Measurements from ENCODE around the gene NEMF. TPM values are rescaled to one million over a fixed set of nuclear protein-coding genes. Genes with fewer than 3 reads are reported as not detected.
A peak's percentile ranks its signal among the peaks of the same experiment; 100 is the strongest.
"Not testable (repeated sequence)": the region's sequence is repeated elsewhere in the genome, so short reads cannot be mapped to it uniquely, and the experiment has no call there.

The NEMF gene
- total RNA-seq, 1 experiment from 2014 or later, result 42.7 TPM

GRCh38 chr14:49816844-49817243 lies 35.7 kb downstream of the NEMF start:
- Histone ChIP-seq H3K9me3 (replicated peaks) (no peaks in the 10 kb centered on the region), H3K27ac (no peak overlapping the region), H3K36me3 (peaks cover 72% of the 10 kb centered on the region), H3K27me3 (replicated peaks) (no peaks in the 10 kb centered on the region), H3K4me1 (replicated peaks) (no peaks in the 10 kb centered on the region), H3K4me3 (no peak overlapping the region)
- DNase-seq (ENCODE audit: low read depth in 1 of 2, low spot score in 2 of 2), result no peak

- not testable (repeated sequence) for H3K4me1 ChIP-seq (replicated peaks); H3K27me3 ChIP-seq (replicated peaks); H3K27ac ChIP-seq; DNase-seq (ENCODE audit: low read depth in 1 of 2, low spot score in 2 of 2); H3K9me3 ChIP-seq (replicated peaks); H3K4me3 ChIP-seq
- peaks cover 79% of the 10 kb centered on the region for H3K36me3 ChIP-seq
Measured at GRCh38 chr14:49816118-49816517, 36.5 kb downstream of the NEMF start.

DNA sequence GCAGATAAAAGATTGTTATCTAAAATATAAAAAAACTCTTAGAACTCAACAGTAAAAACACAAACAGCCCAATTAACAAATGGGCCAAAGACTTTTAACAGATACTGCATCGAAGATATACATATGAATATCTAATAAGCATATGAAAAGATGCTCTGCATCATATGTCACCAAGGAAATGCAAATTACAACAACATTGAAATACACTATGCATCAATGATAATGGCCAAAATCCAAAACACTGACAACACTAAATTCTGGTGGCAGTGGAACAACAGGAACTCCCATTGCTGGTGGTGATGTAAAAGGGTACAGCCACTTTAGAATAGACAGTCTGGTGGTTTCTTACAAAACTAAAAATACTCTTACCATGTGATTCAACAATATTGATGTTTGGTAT lies 43.8 kb downstream of the NEMF start:
- Histone ChIP-seq H3K9me3 (replicated peaks) (no peaks in the 10 kb centered on the region), H3K27me3 (replicated peaks) (no peaks in the 10 kb centered on the region), H3K27ac (no peak overlapping the region), H3K36me3 (peaks cover 63% of the 10 kb centered on the region), H3K4me1 (replicated peaks) (no peaks in the 10 kb centered on the region), H3K4me3 (no peak overlapping the region)
- no peak for DNase-seq (ENCODE audit: low read depth in 1 of 2, low spot score in 2 of 2)

- DNase-seq (ENCODE audit: low read depth in 1 of 2, low spot score in 2 of 2), result no peak
Measured at GRCh38 chr14:49796025-49796424, 56.6 kb downstream of the NEMF start.

GRCh38 chr14:49792618-49793017 lies 60.0 kb downstream of the NEMF start:
- peaks cover 75% of the 10 kb centered on the region for H3K36me3 ChIP-seq
- H3K4me1 ChIP-seq (replicated peaks), result no peaks in the 10 kb centered on the region
- no peaks in the 10 kb centered on the region for H3K27me3 ChIP-seq (replicated peaks)
- no peak for DNase-seq (ENCODE audit: low read depth in 1 of 2, low spot score in 2 of 2)
- no peak overlapping the region for H3K4me3 ChIP-seq
- no peaks in the 10 kb centered on the region for H3K9me3 ChIP-seq (replicated peaks)
- no peak overlapping the region for H3K27ac ChIP-seq

More at GRCh38 chr14:49796025-49796424, 56.6 kb downstream of the NEMF start:
- Histone ChIP-seq H3K9me3 (replicated peaks) (no peaks in the 10 kb centered on the region), H3K27me3 (replicated peaks) (no peaks in the 10 kb centered on the region), H3K27ac (no peak overlapping the region), H3K4me1 (replicated peaks) (no peaks in the 10 kb centered on the region), H3K4me3 (no peak overlapping the region), H3K36me3 (peaks cover 82% of the 10 kb centered on the region)

DNA sequence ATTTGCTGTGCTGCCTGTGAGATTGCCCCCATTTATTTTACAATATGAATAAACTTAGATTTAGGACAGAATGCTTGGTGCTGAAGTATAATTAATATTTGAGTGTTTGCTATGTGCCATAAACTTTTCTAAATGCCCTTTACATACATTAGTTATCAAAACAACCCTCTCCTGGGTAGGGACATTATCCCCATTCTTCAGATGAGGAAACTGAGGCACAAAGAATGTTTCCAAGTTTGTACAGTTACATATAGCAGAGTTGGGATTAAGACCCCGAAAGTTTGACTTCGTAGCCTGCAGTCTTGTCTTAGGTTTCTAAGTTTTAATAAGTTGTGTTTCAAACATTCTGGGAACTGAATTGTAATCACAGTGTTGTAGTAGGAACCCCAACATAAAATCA lies 66.3 kb downstream of the NEMF start:
- Histone ChIP-seq H3K36me3 (peaks cover 78% of the 10 kb centered on the region), H3K4me3 (no peak overlapping the region), H3K4me1 (replicated peaks) (no peaks in the 10 kb centered on the region), H3K9me3 (replicated peaks) (no peaks in the 10 kb centered on the region), H3K27me3 (replicated peaks) (no peaks in the 10 kb centered on the region), H3K27ac (no peak overlapping the region)
- no peak for DNase-seq (ENCODE audit: low read depth in 1 of 2, low spot score in 2 of 2)

DNA sequence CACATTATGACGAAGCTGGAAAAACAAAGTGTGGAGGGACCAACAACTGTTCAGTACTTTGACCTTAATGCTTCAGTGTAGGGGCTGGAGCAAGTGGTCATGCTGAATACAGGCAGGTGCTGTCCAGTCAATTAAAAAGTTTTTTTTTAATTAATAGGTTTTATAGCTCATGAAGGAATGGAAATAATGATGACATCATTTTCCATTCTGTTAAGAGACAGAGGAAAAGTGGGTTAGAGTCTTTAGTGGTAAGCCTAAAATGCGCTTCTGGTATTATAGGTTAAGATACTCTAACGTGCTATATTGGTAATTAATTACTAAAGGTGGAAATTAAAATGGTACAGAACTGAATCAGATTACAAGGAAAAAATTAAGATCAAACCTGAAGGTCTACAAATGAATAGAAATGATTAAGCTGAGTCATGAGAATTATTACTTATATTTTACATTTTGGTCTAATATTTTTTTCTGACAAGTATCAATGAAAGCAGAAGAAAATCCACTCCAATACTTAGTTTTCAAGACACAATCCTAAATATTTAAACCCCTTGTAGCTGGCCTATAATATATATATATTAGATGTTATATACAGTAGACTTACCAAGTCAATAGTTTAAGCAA lies 69.1 kb downstream of the NEMF start:
- H3K4me3 ChIP-seq, result no peak overlapping the region
- H3K27ac ChIP-seq, result no peak overlapping the region
- no peaks in the 10 kb centered on the region for H3K9me3 ChIP-seq (replicated peaks)
- H3K36me3 ChIP-seq, result peaks cover 78% of the 10 kb centered on the region
- no peak for DNase-seq (ENCODE audit: low read depth in 1 of 2, low spot score in 2 of 2)
- H3K4me1 ChIP-seq (replicated peaks), result no peaks in the 10 kb centered on the region
- H3K27me3 ChIP-seq (replicated peaks), result no peaks in the 10 kb centered on the region

DNA sequence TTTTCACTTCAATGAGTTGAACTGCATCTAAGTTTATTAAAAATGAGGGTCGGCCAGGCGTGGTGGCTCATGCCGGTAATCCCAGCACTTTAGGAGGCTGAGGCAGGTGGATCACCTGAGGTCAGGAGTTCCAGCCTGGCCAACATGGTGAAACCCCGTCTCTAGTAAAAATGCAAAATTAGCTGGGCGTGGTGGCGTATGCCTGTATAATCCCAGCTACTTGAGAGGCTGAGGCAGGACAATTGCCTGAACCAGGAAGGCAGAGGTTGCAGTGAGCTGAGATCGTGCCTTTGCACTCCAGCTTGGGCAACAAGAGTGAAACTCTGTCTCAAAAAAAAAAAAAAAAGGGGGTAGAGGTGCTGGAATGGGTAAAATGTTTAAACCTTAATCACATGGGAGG lies 71.5 kb downstream of the NEMF start:
- not testable (repeated sequence) for H3K9me3 ChIP-seq (replicated peaks); H3K27ac ChIP-seq; H3K4me3 ChIP-seq; H3K27me3 ChIP-seq (replicated peaks); H3K4me1 ChIP-seq (replicated peaks); DNase-seq (ENCODE audit: low read depth in 1 of 2, low spot score in 2 of 2)
- peaks cover 70% of the 10 kb centered on the region for H3K36me3 ChIP-seq

DNA sequence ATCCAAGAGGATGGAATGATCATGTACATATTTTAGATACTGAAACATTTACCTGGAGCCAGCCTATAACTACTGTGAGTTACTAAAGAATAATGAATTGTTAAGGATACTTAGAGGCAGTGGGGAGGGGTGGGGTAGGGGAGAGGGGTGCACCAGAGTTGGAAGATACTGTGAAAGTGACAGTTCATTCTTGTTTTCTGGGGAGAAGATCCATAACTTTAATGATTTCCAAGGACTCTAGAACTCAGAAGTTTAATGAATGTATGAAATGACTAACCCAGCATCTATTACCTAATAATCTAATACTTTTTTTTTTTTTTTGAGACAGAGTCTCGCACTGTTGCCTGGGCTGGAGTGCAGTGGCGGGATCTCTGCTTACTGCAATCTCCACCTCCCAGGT lies 74.2 kb downstream of the NEMF start:
- H3K27me3 ChIP-seq (replicated peaks), result no peaks in the 10 kb centered on the region
- peaks cover 65% of the 10 kb centered on the region for H3K36me3 ChIP-seq
- no peak overlapping the region for H3K27ac ChIP-seq
- no peaks in the 10 kb centered on the region; the same call in 1 of the 2 replicates for H3K4me1 ChIP-seq (replicated peaks)
- no peak overlapping the region for H3K4me3 ChIP-seq
- DNase-seq (ENCODE audit: low read depth in 1 of 2, low spot score in 2 of 2), result no peak
- H3K9me3 ChIP-seq (replicated peaks), result no peaks in the 10 kb centered on the region

GRCh38 chr14:49774106-49774505 lies 78.5 kb downstream of the NEMF start:
- H3K9me3 ChIP-seq (replicated peaks), result no peaks in the 10 kb centered on the region
- H3K4me1 ChIP-seq (replicated peaks), result peaks cover 18% of the 10 kb centered on the region
- H3K27ac ChIP-seq, result no peak overlapping the region
- H3K4me3 ChIP-seq, result no peak overlapping the region
- no peaks in the 10 kb centered on the region for H3K27me3 ChIP-seq (replicated peaks)
- peaks cover 27% of the 10 kb centered on the region for H3K36me3 ChIP-seq
- no peak for DNase-seq (ENCODE audit: low read depth in 1 of 2, low spot score in 2 of 2)

DNA sequence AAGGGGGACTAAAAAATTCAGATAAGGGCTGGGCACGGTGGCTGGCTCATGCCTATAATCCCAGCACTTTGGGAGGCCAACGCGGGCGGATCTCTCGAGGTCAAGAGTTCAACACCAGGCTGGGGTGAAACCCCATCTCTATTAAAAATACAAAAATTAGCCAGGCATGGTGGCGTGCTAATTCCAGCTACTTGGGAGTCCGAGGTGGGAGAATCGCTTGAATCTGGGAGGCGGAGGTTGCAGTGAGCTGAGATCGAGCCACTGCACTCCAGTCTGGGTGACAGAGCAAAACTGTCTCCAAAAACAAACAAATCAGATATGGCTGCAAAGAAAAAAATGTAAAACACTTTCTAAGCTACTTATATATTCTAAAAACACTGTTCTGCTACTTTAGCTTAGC lies 80.9 kb downstream of the NEMF start:
- not testable (repeated sequence) for DNase-seq (ENCODE audit: low read depth in 1 of 2, low spot score in 2 of 2); H3K27ac ChIP-seq; H3K4me3 ChIP-seq; H3K9me3 ChIP-seq (replicated peaks); H3K27me3 ChIP-seq (replicated peaks)
- Histone ChIP-seq H3K36me3 (peaks cover 16% of the 10 kb centered on the region), H3K4me1 (replicated peaks) (peaks cover 27% of the 10 kb centered on the region)

DNA sequence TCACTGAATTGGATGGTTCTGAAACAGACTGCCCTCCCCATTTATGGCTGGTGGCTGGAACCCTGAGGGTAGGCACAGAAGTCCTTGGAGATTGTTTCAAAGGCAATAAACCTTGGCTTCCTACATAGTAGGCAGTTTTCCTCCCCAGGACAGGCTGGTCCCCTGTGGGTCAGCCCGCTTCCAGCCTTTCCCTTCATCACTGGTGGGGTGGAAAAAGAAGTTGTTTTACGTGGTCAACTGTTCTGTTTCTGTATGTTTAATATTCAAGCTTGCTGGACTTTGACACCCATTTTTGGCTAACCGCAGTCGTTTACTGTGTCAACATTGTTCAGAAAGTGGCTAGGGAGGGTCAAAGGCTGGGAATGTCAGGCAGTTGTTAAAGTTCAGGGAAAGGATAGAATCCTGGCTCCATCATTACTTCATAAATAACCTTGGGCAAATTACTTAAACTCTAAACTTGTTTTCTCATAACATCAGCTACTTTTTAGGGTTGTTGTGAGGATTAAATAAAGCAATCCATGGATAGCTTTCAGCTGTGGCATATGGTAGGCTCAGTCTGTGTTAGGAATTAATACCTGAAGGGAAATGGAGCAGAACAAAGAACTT lies 82.3 kb downstream of the NEMF start:
- Histone ChIP-seq H3K9me3 (replicated peaks) (no peaks in the 10 kb centered on the region), H3K4me3 (no peak overlapping the region), H3K4me1 (replicated peaks) (peaks cover 28% of the 10 kb centered on the region), H3K27ac (no peak overlapping the region), H3K27me3 (replicated peaks) (no peaks in the 10 kb centered on the region), H3K36me3 (peaks cover 16% of the 10 kb centered on the region)
- DNase-seq (ENCODE audit: low read depth in 1 of 2, low spot score in 2 of 2), result peak; percentile 43 to 49

DNA sequence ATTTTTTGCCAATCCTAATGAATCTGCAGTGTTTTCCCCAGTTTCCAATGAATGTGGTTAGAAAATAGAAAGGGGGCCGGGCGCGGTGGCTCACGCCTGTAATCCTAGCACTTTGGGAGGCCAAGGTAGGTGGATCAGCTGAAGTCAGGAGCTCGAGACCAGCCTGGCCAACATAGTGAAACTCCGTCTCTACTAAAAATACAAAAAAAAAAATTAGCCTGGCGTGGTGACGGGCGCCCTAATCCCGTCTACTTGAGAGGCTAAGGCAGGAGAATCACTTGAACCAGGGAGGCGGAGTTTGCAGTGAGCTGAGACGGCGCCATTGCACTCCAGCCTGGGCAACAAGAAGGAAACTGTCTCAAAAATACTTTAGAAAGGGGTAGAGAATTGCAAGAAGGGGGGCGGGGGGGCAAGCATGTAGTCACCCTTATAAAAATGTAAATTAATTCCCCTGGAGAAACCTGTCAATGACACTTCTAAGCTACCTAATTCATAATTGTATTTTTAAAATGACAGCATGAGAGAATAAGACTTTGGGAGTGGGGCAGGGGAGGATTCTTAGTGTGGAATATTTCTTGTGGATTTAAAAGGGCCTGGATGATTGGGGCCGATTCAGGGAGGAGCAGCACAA lies 82.9 kb downstream of the NEMF start:
- no peak for DNase-seq (ENCODE audit: low read depth in 1 of 2, low spot score in 2 of 2)
- Histone ChIP-seq H3K4me1 (replicated peaks) (peaks cover 28% of the 10 kb centered on the region), H3K27ac (no peak overlapping the region)

DNA sequence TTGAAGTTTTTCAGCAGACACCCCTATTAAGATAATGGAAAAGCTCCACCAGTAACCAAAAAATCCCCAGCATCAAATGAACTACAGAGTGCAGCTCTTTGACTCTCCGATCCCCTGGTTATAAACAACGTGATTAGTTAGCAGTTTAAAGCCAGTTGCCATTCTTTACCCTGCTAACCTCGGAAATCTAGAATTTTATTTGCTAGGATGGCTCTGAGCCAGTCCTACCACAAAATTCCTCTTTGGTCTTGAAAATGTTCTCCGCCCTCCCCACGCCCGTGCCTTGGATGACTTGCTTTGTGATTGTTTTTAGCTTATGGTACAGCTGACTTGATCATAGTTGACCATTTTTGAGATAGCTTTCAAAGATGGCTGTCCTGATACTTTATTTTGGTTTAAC lies 83.4 kb downstream of the NEMF start:
- H3K36me3 ChIP-seq, result peaks cover 7% of the 10 kb centered on the region
- H3K27me3 ChIP-seq (replicated peaks), result no peaks in the 10 kb centered on the region
- peak; percentile 57 for DNase-seq (ENCODE audit: low read depth in 1 of 2, low spot score in 2 of 2)
- peaks cover 28% of the 10 kb centered on the region for H3K4me1 ChIP-seq (replicated peaks)
- H3K4me3 ChIP-seq, result peak overlapping the region; percentile 88
- H3K9me3 ChIP-seq (replicated peaks), result no peaks in the 10 kb centered on the region
- peak overlapping the region; percentile 90 for H3K27ac ChIP-seq

More for the DNA sequence above, 82.9 kb downstream of the NEMF start:
- Histone ChIP-seq H3K27me3 (replicated peaks) (no peaks in the 10 kb centered on the region), H3K4me3 (peak overlapping the region; percentile 88; the same call in 1 of the 2 replicates), H3K9me3 (replicated peaks) (no peaks in the 10 kb centered on the region), H3K36me3 (peaks cover 11% of the 10 kb centered on the region)
